Measurements from ENCODE around the gene HIRA.
"Not testable (repeated sequence)": the region's sequence is repeated elsewhere in the genome, so short reads cannot be mapped to it uniquely, and the experiment has no call there.

HIRA gene

GRCh38 chr22:19383292-19383691 lies 48.2 kb downstream of the HIRA start:
- DNase-seq (ENCODE audit: low spot score), result no peak

- no peak for DNase-seq (ENCODE audit: low spot score)
Measured at GRCh38 chr22:19382240-19382639, 49.3 kb downstream of the HIRA start.

- no peak for DNase-seq (ENCODE audit: low spot score)
Measured at GRCh38 chr22:19378344-19378674, 53.2 kb downstream of the HIRA start.

- DNase-seq (ENCODE audit: low spot score), result no peak
Measured at GRCh38 chr22:19377565-19378343, 53.8 kb downstream of the HIRA start.

- no peak for DNase-seq (ENCODE audit: low spot score)
Measured at GRCh38 chr22:19376971-19377370, 54.6 kb downstream of the HIRA start.

- no peak for DNase-seq (ENCODE audit: low spot score)
Measured at GRCh38 chr22:19376247-19376646, 55.3 kb downstream of the HIRA start.

- DNase-seq (ENCODE audit: low spot score), result no peak
Measured at GRCh38 chr22:19375435-19375834, 56.1 kb downstream of the HIRA start.

GRCh38 chr22:19374410-19374809 lies 57.1 kb downstream of the HIRA start:
- no peak for DNase-seq (ENCODE audit: low spot score)

- no peak for DNase-seq (ENCODE audit: low spot score)
Measured at GRCh38 chr22:19373450-19373849, 58.1 kb downstream of the HIRA start.

GRCh38 chr22:19371893-19372292 lies 59.6 kb downstream of the HIRA start:
- no peak for DNase-seq (ENCODE audit: low spot score)

GRCh38 chr22:19368876-19369275 lies 62.7 kb downstream of the HIRA start:
- DNase-seq (ENCODE audit: low spot score), result no peak

- DNase-seq (ENCODE audit: low spot score), result no peak
Measured at GRCh38 chr22:19367763-19368367, 63.7 kb downstream of the HIRA start.

- DNase-seq (ENCODE audit: low spot score), result not testable (repeated sequence)
Measured at GRCh38 chr22:19363541-19363940, 68.0 kb downstream of the HIRA start.

- no peak for DNase-seq (ENCODE audit: low spot score)
Measured at GRCh38 chr22:19361501-19362103, 69.9 kb downstream of the HIRA start.

GRCh38 chr22:19360862-19361261 lies 70.7 kb downstream of the HIRA start:
- no peak for DNase-seq (ENCODE audit: low spot score)

GRCh38 chr22:19360300-19360792 lies 71.2 kb downstream of the HIRA start:
- no peak for DNase-seq (ENCODE audit: low spot score)

- DNase-seq (ENCODE audit: low spot score), result no peak
Measured at GRCh38 chr22:19359554-19360299, 71.8 kb downstream of the HIRA start.

- no peak for DNase-seq (ENCODE audit: low spot score)
Measured at GRCh38 chr22:19358703-19359553, 72.6 kb downstream of the HIRA start.

- no peak for DNase-seq (ENCODE audit: low spot score)
Measured at GRCh38 chr22:19358195-19358594, 73.3 kb downstream of the HIRA start.

GRCh38 chr22:19357270-19358105 lies 74.0 kb downstream of the HIRA start:
- no peak for DNase-seq (ENCODE audit: low spot score)

Data from CD4-positive, alpha-beta T cell treated with Interleukin-2 at 100 ng/mL for 4 hours (primary cell).